ENCODE results near the gene PSMA1.

Gene PSMA1

DNA sequence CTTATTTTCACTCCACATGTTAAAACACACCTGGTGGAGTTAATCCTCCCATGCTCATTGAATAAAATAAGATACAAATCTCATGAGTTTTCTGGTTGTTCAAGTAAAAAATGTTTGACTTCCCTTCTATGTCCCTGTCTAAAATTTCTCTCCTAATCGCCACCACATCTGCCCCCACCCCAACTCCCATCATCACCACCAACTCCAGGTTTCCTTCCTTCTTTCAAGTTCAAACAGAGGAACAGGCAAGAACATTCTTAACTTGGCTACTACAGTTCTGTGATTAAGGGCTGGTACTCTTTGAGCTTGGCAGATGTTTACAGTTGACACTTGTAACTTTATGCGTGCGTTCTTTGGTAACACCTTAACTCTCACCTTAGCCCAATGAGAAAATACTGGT lies 9.1 kb upstream of the PSMA1 start:
- no peak for DNase-seq

DNA sequence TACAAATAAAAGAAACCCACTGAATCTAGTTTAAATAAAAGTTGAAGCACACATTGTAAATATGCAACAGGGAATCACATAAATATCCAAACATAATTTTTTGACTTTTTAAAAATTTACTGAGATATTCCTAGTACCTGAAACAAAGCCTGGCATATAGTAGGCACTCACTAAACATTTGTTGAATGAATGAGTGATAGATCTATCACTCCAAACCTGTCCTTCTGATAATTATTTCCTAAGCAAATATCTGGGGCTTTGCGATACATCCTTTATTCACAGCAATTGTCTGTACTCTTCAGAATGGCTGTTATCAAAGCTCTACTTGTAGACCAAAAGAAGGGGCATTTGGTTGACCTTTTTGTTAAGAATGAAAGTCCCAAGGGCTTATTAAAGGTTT lies 2.6 kb upstream of the PSMA1 start:
- no peak for DNase-seq

DNA sequence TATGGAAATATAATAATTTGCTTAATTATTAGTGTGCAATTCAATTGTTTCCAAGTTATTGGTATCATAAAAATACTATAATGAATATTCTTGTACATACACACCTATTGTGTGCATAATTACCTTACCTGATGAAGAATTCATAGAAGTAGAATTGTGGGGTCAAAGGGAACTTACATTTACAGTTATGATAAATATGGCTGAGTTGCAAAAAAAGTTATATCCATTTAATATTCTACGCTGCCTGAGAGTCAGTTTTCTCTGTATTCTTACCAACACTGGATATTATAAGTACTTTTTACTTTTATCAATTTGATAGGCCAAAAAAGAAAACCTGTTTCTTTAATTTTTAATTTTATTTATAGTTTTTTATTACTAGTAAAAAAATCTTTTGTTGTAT lies 2.1 kb upstream of the PSMA1 start:
- DNase-seq, result no peak

DNA sequence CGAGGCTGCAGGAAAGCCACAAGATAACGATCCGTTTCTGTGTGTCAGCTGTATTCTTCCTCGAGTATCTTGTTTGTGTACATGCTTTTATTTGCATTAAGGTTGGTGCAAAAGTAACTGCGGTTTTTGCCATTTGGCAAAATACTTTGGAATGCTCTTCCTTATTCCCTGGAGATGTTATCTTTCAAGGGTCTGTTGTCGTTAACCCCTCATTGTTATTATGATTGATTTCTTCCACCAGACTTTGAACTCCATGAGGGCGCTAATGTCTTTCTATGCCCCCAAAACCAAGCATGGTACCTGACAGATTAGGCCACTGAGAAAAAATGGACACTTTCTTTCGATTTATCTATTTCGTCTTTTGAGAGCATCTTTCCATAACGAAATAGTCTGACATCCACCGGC lies 563 bp upstream of the PSMA1 start:
- DNase-seq, result no peak

DNA sequence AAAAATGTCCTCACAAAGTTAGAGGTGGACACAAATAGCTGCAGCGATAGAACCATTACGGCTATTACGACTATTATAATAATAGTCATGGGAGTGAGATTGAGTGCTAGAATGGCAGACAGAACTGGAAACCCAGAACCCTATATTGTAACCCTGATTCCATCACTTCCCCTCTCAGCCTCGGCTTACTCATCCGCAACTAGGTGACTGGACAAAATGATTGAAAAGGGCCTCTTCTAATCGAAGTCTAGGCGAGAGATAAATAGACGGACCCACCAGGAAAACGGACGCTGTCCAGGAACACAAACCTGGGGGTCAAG lies 629 bp downstream of the PSMA1 start:
- DNase-seq, result no peak

DNA sequence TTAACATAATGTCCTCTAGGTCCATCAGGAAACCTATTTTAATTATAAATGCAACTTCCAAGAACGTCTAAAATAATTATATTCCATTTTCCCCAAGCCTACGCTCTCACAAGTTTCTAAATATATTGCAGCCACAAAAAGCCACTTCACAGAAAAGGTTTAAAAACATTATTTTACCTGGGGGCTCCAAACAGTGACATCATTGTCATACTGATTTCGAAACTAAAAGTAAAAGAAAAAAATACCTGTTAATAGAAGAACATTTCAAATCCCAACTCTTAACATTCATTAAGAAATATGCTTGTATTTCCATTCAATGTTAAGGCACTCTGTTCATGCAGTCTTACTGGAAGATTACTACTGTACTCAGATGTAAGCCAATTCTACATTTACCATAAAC lies 1.4 kb downstream of the PSMA1 start:
- DNase-seq, result no peak

DNA sequence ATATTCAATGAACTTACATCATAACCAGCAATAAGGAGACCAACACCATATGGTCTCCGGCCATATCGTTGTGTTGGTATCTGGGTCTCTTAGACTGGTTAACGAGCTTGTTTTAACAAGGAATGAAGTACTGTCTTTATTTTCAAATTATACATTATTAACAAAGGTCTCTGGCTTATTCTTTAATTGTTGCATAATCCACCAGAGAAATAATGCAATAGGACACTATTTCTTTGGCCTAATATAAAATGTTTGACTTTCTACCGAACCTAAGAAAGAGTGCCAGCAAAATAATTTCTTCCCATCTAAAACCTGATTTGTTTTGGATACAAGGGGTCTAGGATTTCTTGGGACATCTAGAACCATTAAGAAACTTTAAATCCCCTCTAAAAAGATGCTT lies 6.4 kb downstream of the PSMA1 start:
- DNase-seq, result no peak

DNA sequence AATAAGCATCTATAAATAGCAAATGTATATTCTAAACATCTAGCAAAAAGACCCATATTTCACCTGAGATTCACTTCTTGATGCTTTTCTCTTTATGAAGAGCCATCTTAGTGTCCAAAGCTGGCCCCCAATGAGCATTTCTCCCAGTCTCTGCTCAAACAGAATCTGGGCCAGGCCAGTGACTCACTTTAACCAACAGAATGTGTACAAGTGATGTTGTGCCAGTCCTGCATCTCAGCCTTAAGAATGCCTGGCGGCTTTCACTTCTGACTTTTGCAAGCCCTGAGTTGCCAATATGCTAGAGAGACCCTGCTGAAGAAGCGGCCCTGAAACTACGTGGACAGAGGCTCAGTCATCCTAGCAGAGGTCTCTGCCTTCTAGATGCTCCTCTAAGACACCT lies 13.7 kb downstream of the PSMA1 start:
- no peak for DNase-seq

DNA sequence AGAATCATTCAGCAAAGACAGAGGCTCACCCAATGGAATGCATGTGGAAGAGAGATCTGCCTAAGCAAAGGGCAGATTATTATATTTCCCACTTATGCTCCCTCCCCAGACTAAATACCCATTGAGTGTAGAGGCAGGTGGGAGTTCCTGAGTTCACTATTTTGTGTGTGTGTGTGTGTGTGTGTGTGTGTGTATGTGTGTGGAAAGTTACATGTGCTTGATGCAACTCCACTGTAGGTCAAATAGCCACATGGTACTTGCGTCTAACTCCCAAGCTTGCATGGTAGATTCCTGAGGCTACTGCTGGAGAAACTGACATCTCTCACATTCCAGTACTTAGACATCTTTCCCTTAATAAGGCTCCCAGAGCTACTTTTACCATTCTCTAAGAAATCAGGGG lies 17.2 kb downstream of the PSMA1 start:
- DNase-seq, result no peak

DNA sequence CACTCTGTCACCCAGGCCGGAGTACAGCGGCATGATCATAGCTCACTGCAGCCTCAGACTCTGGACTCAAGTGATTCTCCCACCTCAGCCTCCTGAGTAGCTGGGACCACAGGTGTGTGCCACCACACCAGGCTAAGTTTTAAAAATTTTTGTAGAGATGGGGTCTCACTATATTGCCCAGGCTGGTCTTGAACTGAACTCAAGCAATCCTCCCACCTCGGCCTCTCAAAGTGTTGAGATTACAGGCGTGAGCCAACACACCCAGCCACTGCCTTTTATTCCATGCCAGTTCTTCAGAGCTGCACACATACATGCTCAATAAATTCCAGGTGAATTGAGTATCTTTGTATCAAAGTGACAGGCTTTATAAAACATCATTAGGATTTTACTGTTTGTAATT lies 18.1 kb downstream of the PSMA1 start:
- no peak for DNase-seq

DNA sequence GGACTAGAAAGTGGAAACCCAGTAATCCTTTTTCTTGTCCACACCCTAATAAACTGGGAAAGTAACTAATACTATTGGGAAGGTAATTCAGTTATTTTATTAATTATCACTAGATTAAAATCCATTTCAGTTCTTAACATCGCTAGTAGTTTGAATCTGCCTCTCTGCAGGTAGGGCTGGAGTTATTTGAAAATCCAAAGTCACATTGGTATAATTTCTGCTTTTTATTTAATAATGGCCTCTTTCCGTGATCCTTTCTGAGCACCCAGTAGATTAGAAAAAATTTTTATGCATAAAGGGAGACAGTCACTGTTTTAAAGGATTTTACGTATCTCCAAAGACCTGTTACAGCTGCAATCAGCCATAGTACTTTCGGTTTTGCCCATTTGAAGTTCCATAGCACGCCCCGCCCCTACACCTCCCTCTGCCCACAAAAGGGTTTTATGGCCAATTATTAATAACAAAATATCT lies 20.0 kb downstream of the PSMA1 start:
- peak; percentile 41 for DNase-seq

DNA sequence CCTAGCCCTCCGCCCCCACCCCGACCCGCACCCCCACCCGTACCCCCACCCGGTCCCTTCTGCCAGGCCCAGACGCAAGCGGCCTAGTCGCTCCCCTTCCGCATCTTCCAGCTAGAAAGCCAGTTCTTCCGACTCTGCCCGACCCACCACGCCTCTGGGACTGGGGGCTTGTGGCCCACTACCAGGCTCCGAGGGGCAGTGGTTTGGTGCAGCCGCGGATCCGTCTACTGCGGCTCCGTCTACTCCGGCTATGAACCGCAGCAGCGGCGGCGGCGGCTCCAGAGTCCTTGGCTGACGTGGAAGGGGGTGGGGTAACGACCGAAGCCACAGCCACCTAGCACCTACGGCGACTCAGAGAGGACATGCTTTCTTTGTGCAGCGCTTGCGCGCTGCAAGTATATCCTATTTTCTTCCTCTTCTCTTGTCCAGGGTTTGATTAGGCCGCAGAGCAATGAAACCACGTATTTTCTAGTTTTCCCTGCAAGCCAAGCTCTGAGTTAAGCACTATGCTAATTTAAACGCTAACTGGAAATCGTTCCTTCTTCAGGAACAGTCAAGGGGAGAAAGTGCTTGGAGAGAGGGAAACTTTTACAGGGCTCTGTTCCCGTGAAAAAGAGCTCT lies 20.5 kb downstream of the PSMA1 start, which contains the start of gene COPB1:
Gene COPB1, minus strand, starts transcription at position 252 of the 621 bp plus-strand sequence. CDS start 883 bp downstream, outside the sequence.
- DNase-seq, result peak; percentile 89

DNA sequence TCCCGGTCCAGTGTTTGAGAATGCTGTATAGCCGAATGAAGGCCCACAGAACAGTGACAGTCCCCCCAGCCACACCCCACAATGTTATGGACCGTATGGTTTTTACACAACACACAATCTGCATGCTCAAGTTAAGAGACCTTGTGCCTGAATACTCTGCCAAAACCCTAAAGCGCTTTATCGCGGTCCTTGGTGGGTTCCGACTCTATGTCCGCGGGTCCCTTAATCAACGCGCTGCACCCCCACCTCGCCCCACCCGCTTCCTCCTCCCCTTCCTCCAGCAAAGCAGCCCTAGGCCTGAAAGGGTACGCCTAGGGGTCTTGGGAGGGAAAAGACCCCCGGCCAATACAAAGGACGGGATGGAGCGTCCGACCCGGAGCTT lies 21.0 kb downstream of the PSMA1 start:
- peak; percentile 35 for DNase-seq

DNA sequence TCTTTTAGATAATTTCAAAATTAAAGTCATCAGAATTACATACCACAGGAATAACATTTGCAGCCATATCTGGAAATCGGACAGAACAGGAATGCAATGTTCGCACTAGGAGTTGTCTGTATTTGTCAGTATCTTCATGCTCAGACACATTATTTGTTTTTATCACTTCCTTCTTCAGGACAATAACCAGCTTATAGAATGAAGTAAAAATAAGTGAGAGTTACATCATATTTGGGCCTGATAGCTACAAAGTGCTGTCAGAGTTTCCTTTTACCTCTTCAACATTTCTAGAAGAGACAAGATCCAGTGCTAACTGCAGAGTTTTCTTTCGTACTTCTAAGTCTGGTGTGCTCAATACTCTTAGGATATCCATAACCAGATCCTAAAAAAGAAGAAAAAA lies 39.5 kb downstream of the PSMA1 start:
- no peak for DNase-seq

DNA sequence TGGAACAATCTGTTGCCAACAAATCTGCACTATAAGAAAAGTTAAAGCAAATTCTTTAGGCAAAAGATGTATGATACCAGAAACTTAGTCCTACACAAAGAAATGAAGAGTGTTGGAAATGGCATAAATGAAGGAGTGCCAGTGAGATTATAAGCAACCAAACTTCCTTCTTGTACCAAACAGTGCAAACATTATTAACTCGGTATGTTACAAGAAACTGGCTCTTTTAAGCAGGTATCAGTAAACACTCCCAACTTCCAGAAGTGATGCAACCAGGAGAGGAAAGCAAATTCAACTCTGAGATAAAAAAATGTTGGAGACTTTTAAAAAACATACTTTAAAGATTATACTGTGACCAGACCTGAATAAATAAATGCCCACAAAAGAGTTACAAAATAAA lies 49.1 kb downstream of the PSMA1 start:
- no peak for DNase-seq

DNA sequence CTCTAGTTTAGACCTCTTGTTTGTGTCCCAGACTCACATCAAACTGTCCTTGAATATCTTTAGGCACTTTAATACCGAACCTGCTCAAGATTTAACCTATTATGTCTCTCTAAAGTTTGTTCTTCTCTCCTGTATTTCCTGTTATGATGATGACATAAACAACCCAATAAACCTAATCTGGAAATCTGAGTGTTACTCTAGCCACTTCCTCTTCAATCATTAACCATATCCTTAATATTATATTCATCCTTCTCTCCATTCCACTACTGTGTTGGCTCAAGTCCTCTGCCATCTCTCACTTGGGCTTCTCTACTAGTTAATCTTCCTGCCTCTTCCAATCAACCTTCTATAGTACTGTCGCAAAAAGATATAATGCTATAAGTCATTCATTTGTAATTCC lies 56.6 kb downstream of the PSMA1 start:
- DNase-seq, result no peak

DNA sequence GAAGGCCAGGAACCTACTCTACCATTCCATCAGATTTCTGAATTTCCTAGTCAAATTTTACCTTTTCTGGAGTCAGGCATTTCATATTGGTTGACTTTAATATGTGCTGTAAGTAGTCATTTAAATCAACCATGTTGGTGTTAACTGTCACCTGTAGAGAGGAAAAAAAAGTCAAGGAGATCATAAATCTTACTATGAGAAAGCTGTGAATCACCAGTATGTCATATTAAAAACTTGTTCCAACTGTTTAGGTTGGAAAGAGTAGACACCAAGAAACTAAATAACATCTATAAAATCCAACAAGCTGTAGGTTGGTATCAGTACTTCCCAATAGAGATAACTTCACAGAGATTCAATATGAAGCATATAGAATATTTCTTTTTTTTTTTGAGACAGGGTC lies 60.0 kb downstream of the PSMA1 start:
- no peak for DNase-seq

DNA sequence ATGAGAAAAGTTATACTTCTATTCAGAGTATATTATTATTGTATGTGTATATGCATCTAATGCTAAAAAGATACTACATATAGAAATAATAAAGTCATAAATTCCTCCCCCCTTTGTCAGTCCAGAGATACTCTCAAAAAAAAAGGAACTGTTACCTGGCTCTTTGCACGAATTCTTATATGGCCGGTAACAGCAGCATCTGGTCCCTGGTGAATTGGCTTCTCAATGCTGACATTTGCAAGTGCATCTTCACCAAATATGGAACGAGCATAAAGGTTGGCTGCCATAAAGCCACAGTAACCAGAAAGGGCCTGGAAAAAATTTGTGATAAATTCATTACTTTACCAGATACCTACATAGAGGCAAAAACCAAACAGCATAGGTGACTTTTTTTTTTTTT lies 61.8 kb downstream of the PSMA1 start:
- DNase-seq, result no peak

DNA sequence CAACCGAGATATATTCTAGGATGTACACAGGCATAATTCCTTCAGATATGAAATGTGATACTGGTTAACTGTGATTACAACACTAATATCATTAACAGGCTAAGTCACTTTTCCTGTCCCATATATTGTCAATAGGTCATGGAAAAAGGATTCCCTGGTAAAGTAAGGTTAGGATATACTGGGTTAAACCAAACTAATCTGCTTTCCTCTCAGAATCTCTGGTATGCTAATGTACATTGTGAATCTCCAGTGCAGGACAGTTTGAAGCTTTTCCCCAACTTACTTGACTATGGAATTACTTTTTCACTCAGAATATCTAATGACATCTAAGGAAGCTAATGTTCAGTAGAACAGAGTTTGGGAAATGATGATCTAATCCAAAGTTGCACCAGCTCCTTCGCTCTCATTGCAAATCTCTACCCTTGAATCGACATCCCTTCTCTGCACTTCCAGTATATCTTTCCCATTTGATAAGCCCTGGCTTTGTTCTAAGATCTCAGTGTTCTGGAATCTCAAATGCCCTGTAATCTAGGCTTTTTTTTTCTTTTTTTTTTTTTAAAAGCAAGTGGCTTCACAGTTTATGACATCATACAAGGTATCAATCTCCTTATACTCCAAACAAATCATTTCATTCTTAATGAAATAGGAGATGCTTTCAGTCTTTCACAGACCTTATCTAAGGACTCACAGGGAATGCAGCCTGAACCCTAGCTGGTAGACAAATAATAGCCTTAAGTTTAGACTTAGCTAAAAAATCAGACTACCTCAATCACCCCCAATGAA lies 64.3 kb downstream of the PSMA1 start:
- no peak for DNase-seq

Measured in stimulated activated CD4-positive, alpha-beta T cell treated with anti-CD3 and anti-CD28 coated beads, Interleukin-4, amount 100 ng/mL, for 1 hour (primary cell).